ENCODE data around the gene XKR8.
"Not testable (repeated sequence)": the region's sequence is repeated elsewhere in the genome, so short reads cannot be mapped to it uniquely, and the experiment has no call there.

The XKR8 gene

GRCh38 chr1:27993241-27993640, 33.5 kb downstream of the XKR8 start:
- no peak for DNase-seq

- DNase-seq, result peak; percentile 20
Measured at GRCh38 chr1:27994060-27994459, 34.3 kb downstream of the XKR8 start.

- not testable (repeated sequence) for DNase-seq
Measured at GRCh38 chr1:27994526-27994925, 34.8 kb downstream of the XKR8 start.

- no peak for DNase-seq
Measured at GRCh38 chr1:27999055-27999454, 39.3 kb downstream of the XKR8 start.

GRCh38 chr1:28002600-28002999, 42.8 kb downstream of the XKR8 start:
- DNase-seq, result no peak

GRCh38 chr1:28003117-28003516, 43.3 kb downstream of the XKR8 start:
- DNase-seq, result not testable (repeated sequence)

GRCh38 chr1:28010969-28011368, 51.2 kb downstream of the XKR8 start:
- DNase-seq, result no peak
